OCI-LY3 (cell line): ENCODE results near the gene NADK.
"Not testable (repeated sequence)": the region's sequence is repeated elsewhere in the genome, so short reads cannot be mapped to it uniquely, and the experiment has no call there.

Source experiments
- H2AFZ ChIP-seq: fragments of 200-600, 300-600 bp; shearing (Covaris generic); 2 replicates; pipeline ENCODE4 v1.6.0; 2014; ENCODE audit warnings: antibody characterized with exemption, low read depth, low read length
- H3K27ac ChIP-seq: fragments of 200-600, 300-600 bp; sonication (generic); 2 replicates; pipeline ENCODE4 v1.5.1; 2014; ENCODE audit warnings: mild to moderate bottlenecking, low read length, moderate library complexity, mixed read lengths
- H3K27me3 ChIP-seq: fragments of 200-600, 300-600 bp; sonication (generic); 2 replicates; pipeline ENCODE4 v1.6.1; 2014; ENCODE audit warnings: low read depth, low read length, mixed read lengths
- H3K36me3 ChIP-seq: fragments of 200-600, 300-600 bp; sonication (generic); replicated peaks from 2 replicates; pipeline ENCODE3; 2014; ENCODE audit warnings: low read depth, low read length, mixed read lengths
- H3K4me1 ChIP-seq: fragments of 300-600, 200-600 bp; sonication (generic); 2 replicates; pipeline ENCODE4 v1.6.1; 2014; ENCODE audit warnings: low read length, mixed read lengths
- H3K4me2 ChIP-seq: fragments of 200-600, 300-600 bp; sonication (generic); 2 replicates; pipeline ENCODE4 v1.6.1; 2014; ENCODE audit warnings: low read length, mixed read lengths
- H3K4me3 ChIP-seq: fragments of 300-600, 200-600 bp; sonication (generic); 2 replicates; pipeline ENCODE4 v1.5.1; 2014; ENCODE audit warnings: antibody characterized with exemption, mild to moderate bottlenecking, low read length, moderate library complexity
- H3K79me2 ChIP-seq: fragments of 300-600, 200-600 bp; shearing (Covaris generic); 2 replicates; pipeline ENCODE4 v1.6.1; 2014; ENCODE audit warnings: mild to moderate bottlenecking, low read length, mixed read lengths
- H3K9ac ChIP-seq: fragments of 300-600, 200-600 bp; shearing (Covaris generic); 2 replicates; pipeline ENCODE4 v1.6.0; 2014; ENCODE audit warnings: mild to moderate bottlenecking, low read length, moderate library complexity
- H3K9me3 ChIP-seq: fragments of 200-600, 300-600 bp; shearing (Covaris generic); 2 replicates; pipeline ENCODE4 v1.6.1; 2014; ENCODE audit warnings: low read length, mixed read lengths; ENCODE audit not compliant: insufficient read depth
- H4K20me1 ChIP-seq: fragments of 200-600, 300-600 bp; sonication (generic); 2 replicates; pipeline ENCODE4 v1.6.1; 2016; ENCODE audit warnings: low read length, mixed read lengths; ENCODE audit not compliant: insufficient read depth
- TF ChIP-seq, protein P1 (sequence below): fragments of 200-600, 300-600 bp; sonication (generic); IDR thresholded peaks from 2 replicates; pipeline ENCODE4 v1.5.1; 2014; ENCODE audit warnings: antibody characterized with exemption, low read length, low read depth

NADK gene

DNA sequence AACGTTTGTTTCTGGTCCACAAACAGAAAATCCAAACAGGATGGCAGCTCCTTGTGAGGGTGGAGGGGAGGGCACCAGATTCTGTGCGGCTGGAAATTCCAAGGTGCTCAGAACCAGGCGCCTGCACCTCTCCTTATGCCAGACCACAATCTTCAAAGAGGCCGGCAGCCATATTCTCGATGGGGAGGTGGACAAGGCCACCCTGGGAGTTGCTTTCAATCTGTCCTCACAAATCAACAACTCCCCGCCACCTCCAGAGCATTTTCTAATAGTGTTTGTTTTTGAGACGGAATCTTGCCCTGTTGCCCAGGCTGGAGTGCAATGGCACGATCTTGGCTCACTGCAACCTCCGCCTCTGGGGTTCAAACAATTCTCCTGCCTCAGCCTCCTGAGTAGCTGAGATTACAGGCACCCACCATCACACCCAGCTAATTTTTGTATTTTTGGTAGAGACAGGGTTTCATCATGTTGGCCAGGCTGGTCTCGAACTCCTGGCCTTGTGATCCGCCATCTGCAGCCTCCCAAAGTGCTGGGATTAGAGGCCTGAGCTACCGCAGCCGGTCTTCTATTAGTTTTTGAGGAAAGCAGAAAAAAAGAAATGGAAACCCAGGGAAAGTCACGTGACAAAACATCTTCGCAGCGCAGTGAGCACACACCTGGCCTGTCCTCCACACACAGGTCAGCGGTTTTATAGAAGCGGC is 49.0 kb downstream of the NADK start:
- H4K20me1 ChIP-seq, H3K27me3 ChIP-seq, H3K4me3 ChIP-seq, H3K4me1 ChIP-seq, H3K79me2 ChIP-seq, H3K9me3 ChIP-seq, H3K4me2 ChIP-seq, H3K36me3 ChIP-seq, H2AFZ ChIP-seq, H3K27ac ChIP-seq, H3K9ac ChIP-seq: not testable (repeated sequence)

DNA sequence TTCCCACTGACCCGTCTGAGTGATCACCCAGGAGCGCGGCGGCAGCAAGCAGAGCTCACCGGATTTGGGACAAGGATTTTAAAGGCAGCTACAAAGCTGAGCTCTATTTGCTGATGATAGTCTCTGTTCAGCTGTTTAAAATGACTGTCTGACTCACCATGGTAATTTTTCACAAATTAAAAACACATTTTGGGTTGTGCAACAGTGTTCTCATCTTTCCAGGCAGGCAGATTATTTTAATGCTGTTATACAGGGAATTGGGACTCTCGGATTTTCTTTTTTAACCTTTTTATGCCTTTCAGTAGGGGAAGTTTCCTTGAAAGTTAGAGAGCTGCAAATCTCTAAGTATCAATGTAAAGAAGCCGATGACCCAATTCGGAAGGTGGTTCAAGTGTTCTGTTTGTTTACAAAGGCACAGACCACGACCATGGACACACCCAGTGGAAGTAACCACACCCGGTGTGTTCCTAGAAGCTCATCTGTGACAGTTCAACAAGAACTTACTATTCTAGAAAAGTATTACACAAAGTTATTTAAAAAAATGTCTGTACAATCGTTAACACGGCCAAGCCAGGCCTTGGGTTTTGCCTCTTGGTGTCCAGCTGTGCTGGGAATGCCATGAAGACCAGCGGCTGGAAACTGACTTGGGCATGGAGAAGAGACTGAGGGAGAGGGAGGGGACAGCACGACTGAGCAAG is 49.8 kb downstream of the NADK start:
- not testable (repeated sequence) for H3K9me3 ChIP-seq, H3K27me3 ChIP-seq, H3K79me2 ChIP-seq, H3K4me1 ChIP-seq, H3K4me2 ChIP-seq, H3K9ac ChIP-seq, H3K36me3 ChIP-seq, H3K4me3 ChIP-seq, H2AFZ ChIP-seq, H3K27ac ChIP-seq, H4K20me1 ChIP-seq

GRCh38 chr1:1727131-1727651 is 51.1 kb downstream of the NADK start:
- not testable (repeated sequence) for H3K27me3 ChIP-seq, H3K4me3 ChIP-seq, H3K9ac ChIP-seq, H3K79me2 ChIP-seq, H3K9me3 ChIP-seq, H3K4me1 ChIP-seq, H4K20me1 ChIP-seq, H3K4me2 ChIP-seq, H3K27ac ChIP-seq, H3K36me3 ChIP-seq, H2AFZ ChIP-seq

- not testable (repeated sequence) for H3K4me1 ChIP-seq, H3K9me3 ChIP-seq, H3K4me3 ChIP-seq, H3K4me2 ChIP-seq, H3K27me3 ChIP-seq, H3K9ac ChIP-seq, H3K36me3 ChIP-seq, H2AFZ ChIP-seq, H3K27ac ChIP-seq, H3K79me2 ChIP-seq, H4K20me1 ChIP-seq
These were observed 52.2 kb downstream of the NADK start for GRCh38 chr1:1726088-1726487.

DNA sequence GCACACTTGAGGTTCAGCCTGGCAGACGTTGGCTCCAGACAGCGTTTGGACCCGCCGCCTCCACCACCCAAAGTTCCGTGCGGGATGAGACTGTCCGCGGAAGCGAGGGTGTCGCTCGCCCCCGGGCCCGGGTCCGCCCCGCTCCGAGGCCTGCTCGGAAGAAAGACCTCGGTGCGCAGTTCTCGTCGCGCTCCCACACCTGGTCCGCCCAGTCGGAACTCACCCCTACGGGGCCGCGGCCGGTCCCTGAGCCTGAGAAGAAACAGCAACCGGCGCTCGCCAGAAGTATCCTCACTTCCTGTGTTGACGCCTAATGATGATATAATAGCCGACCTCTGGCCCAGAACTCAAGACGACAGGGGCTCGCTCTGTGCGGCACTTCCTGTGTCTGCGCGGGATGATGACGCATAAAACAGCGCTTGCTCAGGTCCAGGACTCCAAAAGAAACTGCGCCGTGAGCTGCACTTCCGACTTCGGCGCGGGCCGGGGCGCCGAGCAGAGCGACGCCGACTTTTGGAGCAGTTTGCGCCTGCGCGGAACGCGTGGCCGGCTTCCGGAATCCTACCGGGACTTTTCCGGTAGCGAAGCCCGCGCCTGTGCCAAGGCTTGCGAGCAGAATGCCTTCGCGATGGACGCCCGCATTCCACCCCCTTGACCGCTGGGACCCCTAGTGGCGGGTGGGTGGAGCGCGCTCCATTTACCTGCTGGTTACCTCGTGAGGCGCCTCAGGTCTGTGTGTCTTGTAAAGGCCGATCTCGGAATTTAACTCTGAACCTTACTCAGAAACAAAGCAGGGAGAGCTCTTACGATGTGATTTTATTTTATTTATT is 54.0 kb downstream of the NADK start, which contains the start of gene CDK11A:
Gene CDK11A (minus strand): TSS at position 323 of the 830 bp plus-strand sequence. CDS start 1,539 bp downstream, outside the sequence.
- H4K20me1 ChIP-seq, H2AFZ ChIP-seq, H3K9me3 ChIP-seq, H3K36me3 ChIP-seq, H3K79me2 ChIP-seq, H3K27me3 ChIP-seq, H3K4me1 ChIP-seq: not testable (repeated sequence)
- TF ChIP-seq, protein P1, sequence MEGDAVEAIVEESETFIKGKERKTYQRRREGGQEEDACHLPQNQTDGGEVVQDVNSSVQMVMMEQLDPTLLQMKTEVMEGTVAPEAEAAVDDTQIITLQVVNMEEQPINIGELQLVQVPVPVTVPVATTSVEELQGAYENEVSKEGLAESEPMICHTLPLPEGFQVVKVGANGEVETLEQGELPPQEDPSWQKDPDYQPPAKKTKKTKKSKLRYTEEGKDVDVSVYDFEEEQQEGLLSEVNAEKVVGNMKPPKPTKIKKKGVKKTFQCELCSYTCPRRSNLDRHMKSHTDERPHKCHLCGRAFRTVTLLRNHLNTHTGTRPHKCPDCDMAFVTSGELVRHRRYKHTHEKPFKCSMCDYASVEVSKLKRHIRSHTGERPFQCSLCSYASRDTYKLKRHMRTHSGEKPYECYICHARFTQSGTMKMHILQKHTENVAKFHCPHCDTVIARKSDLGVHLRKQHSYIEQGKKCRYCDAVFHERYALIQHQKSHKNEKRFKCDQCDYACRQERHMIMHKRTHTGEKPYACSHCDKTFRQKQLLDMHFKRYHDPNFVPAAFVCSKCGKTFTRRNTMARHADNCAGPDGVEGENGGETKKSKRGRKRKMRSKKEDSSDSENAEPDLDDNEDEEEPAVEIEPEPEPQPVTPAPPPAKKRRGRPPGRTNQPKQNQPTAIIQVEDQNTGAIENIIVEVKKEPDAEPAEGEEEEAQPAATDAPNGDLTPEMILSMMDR: peak; percentile 10; the same call in 1 of the 2 replicates
- H3K4me2 ChIP-seq: peak within 1 kb of the TSS; percentile 43; the same call in 1 of the 2 replicates
- H3K4me3 ChIP-seq: peak within 1 kb of the TSS; percentile 89
- H3K27ac ChIP-seq: peak within 1 kb of the TSS; percentile 68
- peak within 1 kb of the TSS; percentile 66 for H3K9ac ChIP-seq
